Measurements from ENCODE around the gene SIK3.
"Not testable (repeated sequence)": the region's sequence is repeated elsewhere in the genome, so short reads cannot be mapped to it uniquely, and the experiment has no call there.

Gene SIK3

GRCh38 chr11:116856423-116856822 lies 241.8 kb downstream of the SIK3 start:
- DNase-seq = no peak

GRCh38 chr11:116855413-116855812 lies 242.8 kb downstream of the SIK3 start:
- no peak for DNase-seq

- no peak for DNase-seq
These were observed 244.7 kb downstream of the SIK3 start for GRCh38 chr11:116853461-116854073.

- no peak for DNase-seq
These were observed 245.8 kb downstream of the SIK3 start for GRCh38 chr11:116852261-116853031.

- DNase-seq = no peak
These were observed 246.6 kb downstream of the SIK3 start for GRCh38 chr11:116851626-116852025.

- no peak for DNase-seq
These were observed 248.7 kb downstream of the SIK3 start for GRCh38 chr11:116849486-116849885.

GRCh38 chr11:116849060-116849459 lies 249.2 kb downstream of the SIK3 start:
- no peak for DNase-seq

GRCh38 chr11:116847612-116848011 lies 250.6 kb downstream of the SIK3 start:
- no peak for DNase-seq

- no peak for DNase-seq
These were observed 253.5 kb downstream of the SIK3 start for GRCh38 chr11:116844722-116845121.

GRCh38 chr11:116843661-116844060 lies 254.6 kb downstream of the SIK3 start:
- DNase-seq = no peak

GRCh38 chr11:116842909-116843308 lies 255.3 kb downstream of the SIK3 start:
- DNase-seq = no peak

- DNase-seq = no peak
These were observed 256.1 kb downstream of the SIK3 start for GRCh38 chr11:116842117-116842516.

GRCh38 chr11:116840746-116841296 lies 257.4 kb downstream of the SIK3 start:
- DNase-seq = no peak

- no peak for DNase-seq
These were observed 257.9 kb downstream of the SIK3 start for GRCh38 chr11:116840224-116840745.

GRCh38 chr11:116838321-116839084 lies 259.7 kb downstream of the SIK3 start:
- DNase-seq = no peak

- DNase-seq = no peak
These were observed 260.8 kb downstream of the SIK3 start, which contains the start of gene APOA1 for GRCh38 chr11:116837231-116838091. TSS of gene APOA1 (minus strand) at chr11:116837622. CDS start at chr11:116837387, 235 bp downstream.

- no peak for DNase-seq
These were observed 261.6 kb downstream of the SIK3 start for GRCh38 chr11:116836632-116836991.

GRCh38 chr11:116835791-116836631 lies 262.2 kb downstream of the SIK3 start:
- peak; percentile 47 for DNase-seq

- DNase-seq = no peak
These were observed 263.0 kb downstream of the SIK3 start for GRCh38 chr11:116835042-116835772.

- DNase-seq = not testable (repeated sequence)
These were observed 263.6 kb downstream of the SIK3 start for GRCh38 chr11:116834535-116835041.
